KBM-7 (cell line): ENCODE measurements around the gene TFG.

Experiments
- DNase-seq: peaks from one replicate; pipeline ENCODE4 v3.0.0-alpha.2; 2015
- in situ Hi-C: fragments of 300-500 bp; cut with MboI; formaldehyde crosslinking; loops from 2 replicates; pipeline ENCODE4 v1.14.3; 2020; ENCODE audit warnings: low sequenced_read_pairs, low pct_unique_long_range_greater_than_20kb, mixed read lengths

Gene TFG

DNA sequence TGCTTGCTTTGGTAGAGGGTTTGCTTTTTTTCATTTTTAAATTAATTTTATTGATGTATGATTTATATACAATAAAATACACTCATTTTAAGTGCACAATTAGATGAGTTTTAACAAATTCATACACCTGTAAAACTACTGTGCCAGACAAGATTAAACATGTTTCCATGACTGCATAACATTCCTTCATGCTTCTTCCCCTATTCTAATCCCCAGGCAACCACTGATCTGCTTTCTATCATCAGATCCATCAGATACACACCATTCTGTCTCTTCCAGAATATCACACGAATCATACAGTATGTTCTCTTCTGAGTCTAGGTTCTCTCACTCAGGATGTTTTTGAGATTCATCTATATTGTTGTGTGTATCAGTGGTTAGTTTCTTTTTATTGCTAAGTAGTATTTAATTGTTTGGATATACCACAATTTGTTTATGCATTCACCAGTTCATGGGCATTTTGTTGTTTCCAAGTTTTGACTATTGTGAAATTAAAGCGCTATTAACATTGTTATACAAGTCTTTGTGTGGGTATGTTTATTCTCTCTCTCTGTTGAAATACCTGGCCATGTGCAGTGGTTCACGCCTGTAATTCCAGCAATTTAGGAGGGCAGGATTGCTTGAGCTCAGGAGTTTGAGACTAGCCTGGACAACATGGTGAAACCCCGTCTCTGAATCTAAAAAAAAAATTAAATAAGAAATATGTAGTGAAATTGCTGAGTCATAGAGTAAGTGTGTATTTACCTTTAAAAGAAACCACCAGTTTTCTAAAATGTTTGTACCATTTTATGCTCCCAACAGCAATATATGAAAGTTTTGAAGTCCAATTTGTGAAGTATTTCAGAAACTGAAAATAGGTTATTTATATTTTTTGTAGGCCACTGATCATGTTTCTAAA, 7.0 kb upstream of the TFG start:
- peak; percentile 7 for DNase-seq
- in situ Hi-C loops, result no loop called here

DNA sequence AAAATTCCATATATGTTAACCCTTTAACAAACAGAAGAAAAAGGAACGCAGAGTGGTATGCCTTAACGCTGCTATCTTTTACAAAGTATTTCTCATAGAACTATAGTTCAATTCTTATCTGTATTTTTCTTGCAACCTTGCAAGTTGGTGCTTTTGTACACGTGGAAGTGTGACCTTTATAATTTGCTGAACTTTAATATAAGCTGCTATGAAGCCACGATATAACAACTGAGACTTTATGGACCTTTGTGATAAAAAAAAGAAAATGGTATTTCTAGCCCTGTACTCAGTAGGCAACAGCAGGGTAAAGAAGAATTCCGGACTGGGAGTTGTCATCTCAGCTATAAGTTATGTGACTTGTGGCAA, 6.3 kb upstream of the TFG start:
- in situ Hi-C loops, result no loop called here

DNA sequence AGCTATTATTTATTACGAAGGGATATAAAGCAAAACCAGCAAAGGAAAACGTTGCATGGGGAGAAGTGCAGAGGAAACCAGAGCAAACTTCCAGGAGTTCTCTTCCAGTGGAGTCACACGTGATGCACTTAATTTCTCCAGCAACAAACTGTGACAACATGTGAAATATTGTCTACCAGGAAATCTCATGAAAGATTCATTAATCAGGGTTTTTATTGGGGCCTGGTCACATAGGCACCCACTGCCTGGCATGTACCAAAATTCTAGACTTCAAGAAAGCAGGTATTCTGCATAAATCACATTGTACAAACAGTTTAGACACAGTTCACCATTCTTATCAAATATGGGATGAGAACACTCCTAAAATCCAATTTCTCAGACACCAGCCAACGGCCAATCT, 5.4 kb upstream of the TFG start:
- no peak for DNase-seq
- in situ Hi-C loops, result no loop called here

More for the DNA sequence above, 6.3 kb upstream of the TFG start:
- no peak for DNase-seq

DNA sequence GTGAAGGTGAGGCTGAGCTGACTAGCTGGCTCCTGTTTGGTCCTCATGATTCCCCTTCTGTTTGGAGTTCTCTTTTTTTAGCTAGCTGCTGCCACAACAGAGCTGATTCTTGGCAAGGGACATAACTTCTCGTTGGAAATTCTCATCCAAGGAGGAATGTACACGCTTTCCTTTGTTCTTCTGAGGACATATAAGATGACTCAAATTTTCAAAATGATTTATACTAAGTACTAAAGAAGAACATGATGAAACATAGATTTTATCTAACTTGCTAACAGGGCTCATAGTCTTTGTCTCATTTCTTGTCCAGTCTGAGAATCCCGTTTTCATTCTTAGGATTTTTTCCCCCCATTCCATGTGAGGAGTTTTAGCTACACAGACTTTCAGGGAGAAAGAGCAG, 2.9 kb upstream of the TFG start:
- no peak for DNase-seq
- in situ Hi-C loops, result no loop called here

DNA sequence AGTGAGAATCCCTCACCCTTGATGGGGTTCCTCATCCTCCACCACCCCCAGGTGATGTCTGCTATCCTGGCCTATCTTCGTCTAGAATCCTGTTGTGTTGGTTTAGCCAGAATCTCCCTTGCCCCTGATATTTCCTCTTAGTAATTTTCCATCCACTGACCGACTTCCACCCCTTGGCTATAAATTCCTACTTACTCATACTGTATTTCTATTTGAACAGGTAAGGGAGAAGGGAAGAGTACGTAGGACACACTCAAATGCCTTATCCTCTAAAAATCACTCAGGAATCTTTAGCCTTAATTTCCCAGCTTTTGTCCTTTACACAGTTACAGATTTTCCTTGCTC, 678 bp upstream of the TFG start:
- DNase-seq, result no peak
- in situ Hi-C loops, result no loop called here

DNA sequence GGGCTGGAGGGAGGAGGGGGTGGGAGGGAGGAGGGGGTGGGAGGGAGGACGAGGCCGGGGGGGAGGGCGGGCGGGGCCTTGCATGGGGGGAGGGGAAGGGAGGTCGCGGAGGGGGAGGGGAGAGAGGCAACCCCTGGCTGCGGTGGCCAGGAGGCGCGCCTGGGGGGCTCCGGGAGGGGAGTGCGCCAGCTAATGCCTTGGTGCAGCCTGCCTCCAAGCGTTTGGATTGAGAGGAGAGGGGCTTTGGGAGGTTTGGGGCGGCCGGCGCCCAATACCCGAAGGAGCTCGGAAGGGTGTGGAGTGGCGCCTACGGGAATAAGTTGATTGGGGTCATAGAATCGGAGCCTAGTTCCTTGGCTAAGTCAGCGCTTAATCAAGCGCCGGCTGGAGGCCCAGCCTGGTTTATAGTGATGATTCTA, 557 bp downstream of the TFG start:
- peak; percentile 48 for DNase-seq
- in situ Hi-C loops, result no loop called here

DNA sequence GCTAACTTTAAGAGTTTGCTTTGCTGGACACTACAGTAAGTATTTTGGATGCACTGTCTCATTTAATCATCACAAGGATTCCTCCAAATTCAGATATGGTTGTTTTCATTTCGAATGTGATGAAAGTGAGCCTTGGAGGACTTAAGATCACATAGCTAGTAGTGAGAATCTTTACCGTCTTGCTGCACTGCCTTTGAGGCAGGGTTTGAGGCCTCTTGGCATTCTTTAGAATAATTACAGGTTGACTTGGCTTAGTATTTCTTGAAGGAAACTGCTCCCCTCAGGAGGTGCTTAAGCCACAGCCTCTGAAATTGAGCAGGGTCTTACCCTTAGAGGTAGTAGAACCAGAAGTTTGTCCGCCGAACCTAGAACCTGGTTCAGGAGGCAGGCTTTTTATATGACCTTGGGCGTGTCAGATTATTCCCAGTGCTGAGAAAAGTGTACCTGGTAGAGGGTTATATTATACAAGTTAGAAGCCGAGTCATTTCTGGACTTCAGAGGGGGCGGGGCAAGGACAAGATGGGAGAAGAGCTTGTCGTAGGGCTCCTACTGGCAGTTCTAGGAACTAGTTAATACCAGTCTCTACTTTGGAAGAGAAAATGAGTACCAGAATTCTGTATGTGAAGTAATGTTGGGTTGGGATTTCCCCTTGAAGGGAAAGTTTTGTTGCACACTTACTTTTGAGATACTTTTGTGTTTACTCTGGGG, 1.1 kb downstream of the TFG start:
- DNase-seq, result peak; percentile 69

DNA sequence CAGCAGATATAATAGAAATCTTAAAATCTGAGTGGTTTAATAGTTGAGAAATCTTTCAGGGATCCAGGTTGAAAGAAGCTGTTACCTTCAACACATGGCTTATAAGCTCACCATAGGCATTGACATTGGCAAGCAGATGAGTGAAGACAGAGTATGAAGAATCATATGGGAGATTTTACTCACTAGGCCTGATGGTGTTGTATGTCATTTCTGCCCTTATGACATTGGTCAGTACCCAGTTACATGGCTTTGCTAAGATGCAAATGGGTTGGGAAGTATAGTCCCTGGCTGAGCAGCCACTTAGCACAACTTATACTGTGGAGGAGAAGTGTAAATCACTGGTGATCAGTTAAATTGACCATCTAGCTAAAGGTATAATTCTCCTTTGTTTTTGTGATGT, 5.9 kb downstream of the TFG start:
- DNase-seq, result no peak

More for the DNA sequence above, 1.1 kb downstream of the TFG start:
- in situ Hi-C loops, result no loop called here

DNA sequence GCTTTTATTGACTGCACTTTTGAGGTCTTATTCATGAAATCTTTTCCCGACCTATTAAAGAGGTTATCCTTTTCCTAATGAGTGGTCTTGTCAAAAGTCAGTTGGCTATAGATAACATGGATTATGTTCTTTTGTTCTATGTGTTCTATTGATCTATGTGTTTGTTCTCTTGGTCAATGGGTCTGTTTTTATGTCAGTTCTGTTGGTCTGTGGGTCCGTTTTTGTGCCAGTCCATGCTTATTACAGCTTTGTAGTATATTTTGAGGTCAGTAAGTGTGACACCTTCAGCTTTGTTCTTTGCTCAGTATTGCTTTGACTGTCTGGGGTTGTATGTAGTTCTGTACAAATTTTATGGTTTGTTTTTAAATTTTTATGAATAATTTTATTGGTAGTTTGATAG, 7.8 kb downstream of the TFG start:
- DNase-seq, result no peak
- in situ Hi-C loops, result no loop called here

More for the DNA sequence above, 5.9 kb downstream of the TFG start:
- in situ Hi-C loops, result no loop called here

DNA sequence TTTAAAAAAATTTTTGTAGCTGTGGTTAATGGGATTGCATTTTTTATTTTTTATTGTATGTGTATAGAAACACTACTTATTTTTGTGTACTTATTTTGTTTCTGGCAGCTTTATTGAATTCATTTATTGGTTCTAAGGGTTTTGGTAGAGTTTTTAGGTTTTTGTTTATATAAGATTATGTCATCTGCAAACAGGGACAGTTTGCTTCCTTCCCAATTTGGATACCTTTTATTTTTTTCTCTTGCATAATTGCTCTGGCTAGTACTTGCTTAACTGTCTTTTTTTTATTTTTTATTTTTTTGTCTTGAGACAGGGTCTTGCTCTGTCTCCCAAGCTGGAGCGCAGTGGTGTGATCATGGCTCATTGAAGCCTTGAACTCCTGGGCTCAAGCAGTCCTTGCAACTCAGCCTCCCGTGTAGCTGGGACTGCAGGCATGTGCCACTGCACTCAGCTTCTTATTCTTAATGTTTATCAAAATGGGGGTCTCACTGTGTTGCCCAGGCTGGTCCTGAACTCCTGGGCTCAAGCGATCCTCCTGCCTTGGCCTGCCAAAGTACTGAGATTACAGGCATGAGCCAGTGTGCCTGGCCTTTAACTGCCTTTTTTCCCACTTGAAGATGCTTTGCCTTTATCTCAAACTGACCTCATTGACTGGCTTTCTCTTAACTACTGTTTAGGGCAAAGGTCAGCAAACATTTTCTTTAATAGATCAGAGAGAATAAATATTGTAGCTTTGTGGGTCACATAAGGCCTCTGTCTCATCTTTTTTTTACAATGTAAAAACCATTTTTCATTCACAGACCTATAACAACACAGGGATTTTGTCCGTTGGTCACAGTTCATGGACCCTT, 8.6 kb downstream of the TFG start:
- DNase-seq, result no peak
- in situ Hi-C loops, result no loop called here

DNA sequence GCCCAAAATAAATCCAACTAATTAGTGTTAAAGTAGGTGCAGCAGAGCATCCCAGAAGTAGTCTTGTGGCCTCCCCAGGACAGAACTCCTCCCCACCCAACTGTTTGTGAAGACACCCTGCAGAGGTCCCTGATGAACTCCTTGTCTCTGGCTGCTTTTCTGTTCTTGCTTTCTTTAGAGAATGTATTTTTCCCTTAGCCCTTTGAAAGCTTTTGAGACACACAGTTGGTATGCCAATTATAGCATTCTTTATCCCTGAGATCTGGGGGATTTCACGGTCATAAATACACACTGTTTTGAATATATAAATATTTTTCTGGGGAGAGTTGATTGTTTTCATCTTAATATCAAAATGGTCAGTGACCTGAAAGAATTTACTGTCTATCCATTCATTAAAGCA, 9.8 kb downstream of the TFG start:
- no peak for DNase-seq
- in situ Hi-C loops, result no loop called here

DNA sequence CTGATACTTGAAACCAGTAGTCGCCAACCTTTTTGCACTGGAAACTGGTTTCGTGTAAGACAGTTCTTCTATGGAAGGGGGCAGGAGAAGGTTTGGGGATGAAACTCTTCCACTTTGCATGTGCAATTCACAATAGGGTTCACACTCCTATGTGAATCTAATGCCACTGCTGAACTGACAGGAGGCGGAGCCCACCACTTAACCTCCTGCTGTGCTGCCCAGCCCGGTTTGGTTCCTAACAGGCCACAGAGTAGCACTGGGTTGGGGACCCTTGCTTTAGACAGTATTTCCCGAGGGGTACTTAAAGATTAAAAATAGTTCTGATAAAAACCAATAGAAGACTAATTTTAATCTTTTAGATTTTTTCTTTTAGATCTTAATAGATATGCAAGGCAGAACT, 11.1 kb downstream of the TFG start:
- DNase-seq, result no peak
- in situ Hi-C loops, result no loop called here

DNA sequence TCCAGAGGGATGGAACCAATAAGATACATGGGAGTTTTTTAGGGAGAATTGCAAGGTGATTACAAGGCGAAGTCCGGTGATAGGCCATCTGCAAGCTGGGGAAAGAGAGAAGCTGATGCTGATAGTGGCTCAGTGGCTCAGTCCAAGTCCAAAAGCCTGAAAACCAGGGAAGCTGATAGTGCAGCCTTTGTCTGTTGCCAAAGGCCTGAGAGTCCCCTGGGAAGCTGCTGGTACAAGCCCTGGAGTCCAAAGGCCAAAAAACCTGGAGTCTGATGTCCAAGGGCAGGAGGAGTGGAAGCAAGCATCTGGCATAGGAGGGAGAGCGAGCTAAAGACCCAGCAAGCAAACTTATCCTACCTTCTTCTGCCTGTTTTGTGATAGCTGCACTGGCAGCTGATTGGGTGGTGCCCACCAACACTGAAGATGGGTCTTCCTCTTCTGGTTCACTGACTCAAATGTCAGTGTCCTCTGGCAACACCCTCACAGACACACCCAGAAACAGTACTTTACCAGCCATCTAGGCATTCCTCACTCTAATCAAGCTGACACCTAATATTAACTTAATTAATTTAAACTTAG, 16.7 kb downstream of the TFG start:
- DNase-seq, result no peak
- in situ Hi-C loops, result no loop called here

DNA sequence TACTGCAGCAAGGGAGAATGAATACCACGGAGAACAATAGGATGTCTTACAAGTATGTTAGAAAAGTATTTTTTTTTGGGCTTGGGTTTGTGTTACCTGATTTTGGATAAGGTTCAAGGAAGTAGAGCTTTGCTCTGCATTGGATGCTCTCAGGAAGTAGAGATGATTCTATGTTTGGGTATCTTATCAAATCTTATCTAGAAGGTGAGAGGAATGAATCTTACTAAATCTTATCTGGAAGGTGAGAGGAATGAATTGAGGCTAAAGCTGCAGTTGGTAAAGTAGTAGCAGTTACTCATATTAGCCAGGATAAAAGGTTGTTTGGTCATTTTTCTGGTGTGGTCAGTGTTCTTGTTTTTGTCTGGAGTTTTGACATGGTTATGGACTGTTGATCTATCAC, 17.4 kb downstream of the TFG start:
- no peak for DNase-seq
- in situ Hi-C loops, result no loop called here

DNA sequence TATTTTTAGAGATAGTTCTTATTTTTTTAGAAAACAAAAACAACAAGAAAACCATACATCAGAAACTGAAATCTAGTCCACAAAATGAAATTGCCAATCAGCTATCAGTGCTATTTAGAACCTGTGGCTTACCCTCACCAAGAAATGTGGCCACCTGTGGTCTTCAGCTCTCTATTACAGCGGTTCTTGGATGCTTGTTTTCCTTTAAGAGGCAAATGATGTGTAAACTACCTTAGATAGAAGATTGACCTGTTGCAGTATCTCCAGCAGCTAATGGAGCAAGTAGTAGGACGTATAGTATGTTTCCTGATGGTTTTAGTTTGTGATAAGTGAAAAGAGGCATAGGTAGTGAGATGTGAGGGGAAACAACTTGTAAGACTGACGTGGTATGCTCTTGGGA, 21.2 kb downstream of the TFG start:
- no peak for DNase-seq
- in situ Hi-C loops, result no loop called here

DNA sequence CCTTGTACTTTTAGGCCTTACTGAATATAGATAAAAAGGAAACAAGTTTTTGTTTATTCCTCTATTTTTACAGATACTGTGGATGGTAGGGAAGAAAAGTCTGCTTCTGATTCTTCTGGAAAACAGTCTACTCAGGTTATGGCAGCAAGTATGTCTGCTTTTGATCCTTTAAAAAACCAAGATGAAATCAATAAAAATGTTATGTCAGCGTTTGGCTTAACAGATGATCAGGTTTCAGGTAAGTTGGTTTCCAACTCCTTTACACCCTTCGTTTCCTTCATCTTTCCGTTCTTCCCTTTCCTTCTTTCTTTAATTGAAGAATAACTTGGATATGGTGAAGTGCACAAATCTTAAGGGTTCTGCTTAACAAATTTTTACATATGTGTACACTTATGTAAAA, 23.1 kb downstream of the TFG start:
- no peak for DNase-seq
- in situ Hi-C loops, result no loop called here

DNA sequence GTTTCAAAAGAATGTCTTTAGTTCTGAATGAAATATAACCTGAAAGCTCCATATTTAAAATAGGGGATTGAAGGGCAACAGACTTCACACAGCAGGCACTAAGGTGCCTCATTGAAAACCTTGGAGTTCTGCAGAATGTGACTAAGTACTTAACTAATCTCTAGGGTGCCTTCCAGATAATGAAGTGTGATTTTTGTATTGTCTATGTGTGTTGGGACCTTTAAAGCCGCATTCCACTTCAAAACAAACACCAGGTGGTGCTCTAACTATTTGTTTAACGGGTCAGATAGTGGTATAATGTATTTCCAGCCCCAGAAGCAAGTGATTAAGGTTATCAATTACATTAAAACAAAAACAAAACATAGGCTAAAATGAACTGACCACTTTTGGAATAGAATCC, 28.0 kb downstream of the TFG start:
- in situ Hi-C loops, result no loop called here
- peak; percentile 18 for DNase-seq

DNA sequence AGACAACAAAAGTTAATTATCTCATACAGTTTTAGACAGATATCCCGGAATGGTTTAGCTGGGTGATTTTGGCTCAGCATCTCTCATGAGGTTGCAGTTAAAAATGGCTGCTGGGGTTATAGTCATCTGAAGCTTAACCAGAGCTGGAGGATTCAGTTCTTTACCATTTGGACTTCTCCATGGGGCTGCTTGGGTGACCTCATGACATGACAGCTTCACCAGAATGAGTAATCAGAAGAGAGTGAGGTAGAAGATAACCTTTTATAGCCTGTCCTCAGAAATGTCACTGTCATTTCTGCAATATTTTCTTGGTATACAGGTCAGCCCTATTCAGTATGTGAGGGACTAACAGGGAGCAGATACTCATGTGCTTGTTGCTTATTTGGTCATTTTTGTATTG, 30.9 kb downstream of the TFG start:
- no peak for DNase-seq
- in situ Hi-C loops, result no loop called here

DNA sequence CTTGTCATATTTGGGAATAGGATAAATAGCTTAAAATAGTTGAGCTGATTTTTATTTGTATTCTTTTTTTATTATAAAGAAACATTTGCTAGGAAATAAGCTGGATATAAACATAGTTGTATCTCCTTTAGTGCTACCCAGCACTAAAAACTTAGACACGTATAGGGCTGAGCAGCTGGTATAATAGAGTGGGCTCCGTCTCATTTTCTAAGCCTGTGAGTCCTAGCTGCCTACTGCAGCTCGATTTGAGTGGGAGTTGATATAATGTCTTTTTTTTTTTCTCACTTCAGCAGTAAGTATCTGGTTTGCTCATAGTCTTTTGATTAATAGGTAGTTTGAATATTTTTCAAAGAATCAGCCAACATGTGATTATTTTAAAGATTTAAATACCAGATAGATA, 34.2 kb downstream of the TFG start:
- in situ Hi-C loops, result no loop called here
- no peak for DNase-seq

DNA sequence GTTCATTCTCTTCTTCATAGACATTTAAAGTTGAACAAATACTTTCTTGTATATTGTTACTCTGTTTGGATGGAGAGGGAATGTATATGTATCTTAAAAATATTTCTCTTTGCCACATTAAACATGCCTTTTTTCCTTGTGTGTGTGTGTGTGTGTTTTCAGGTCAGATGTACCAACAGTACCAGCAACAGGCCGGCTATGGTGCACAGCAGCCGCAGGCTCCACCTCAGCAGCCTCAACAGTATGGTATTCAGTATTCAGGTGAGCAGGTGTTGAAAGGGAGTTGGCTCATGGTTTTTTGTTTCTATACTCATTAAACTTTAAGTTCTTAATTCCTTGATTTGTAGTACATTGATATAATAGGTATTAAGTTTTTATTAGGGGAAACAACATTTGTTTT, 35.4 kb downstream of the TFG start:
- in situ Hi-C loops, result no loop called here
- no peak for DNase-seq
